ENCODE data around the gene CPT1B.

GRCh38 chr22:50545522-50546325 lies 32.5 kb downstream of the CPT1B start, which contains the start of gene KLHDC7B:
- TF ChIP-seq, protein P1, sequence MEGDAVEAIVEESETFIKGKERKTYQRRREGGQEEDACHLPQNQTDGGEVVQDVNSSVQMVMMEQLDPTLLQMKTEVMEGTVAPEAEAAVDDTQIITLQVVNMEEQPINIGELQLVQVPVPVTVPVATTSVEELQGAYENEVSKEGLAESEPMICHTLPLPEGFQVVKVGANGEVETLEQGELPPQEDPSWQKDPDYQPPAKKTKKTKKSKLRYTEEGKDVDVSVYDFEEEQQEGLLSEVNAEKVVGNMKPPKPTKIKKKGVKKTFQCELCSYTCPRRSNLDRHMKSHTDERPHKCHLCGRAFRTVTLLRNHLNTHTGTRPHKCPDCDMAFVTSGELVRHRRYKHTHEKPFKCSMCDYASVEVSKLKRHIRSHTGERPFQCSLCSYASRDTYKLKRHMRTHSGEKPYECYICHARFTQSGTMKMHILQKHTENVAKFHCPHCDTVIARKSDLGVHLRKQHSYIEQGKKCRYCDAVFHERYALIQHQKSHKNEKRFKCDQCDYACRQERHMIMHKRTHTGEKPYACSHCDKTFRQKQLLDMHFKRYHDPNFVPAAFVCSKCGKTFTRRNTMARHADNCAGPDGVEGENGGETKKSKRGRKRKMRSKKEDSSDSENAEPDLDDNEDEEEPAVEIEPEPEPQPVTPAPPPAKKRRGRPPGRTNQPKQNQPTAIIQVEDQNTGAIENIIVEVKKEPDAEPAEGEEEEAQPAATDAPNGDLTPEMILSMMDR (conservative IDR thresholded peaks at IDR 0.05 in 1 of 2, IDR thresholded peaks at IDR 0.05 in 1 of 2; ENCODE audit: low read depth in 1 of 2, low read length in 2 of 2) = peak; percentile 16 to 31
- TF ChIP-seq EZH2 (IDR thresholded peaks at IDR 0.05; ENCODE audit: low read length, missing control alignments) = no peak
